Caco-2 (cell line): ENCODE data around the gene PRR18. TPM values are rescaled to one million over a fixed set of nuclear protein-coding genes. Genes with fewer than 3 reads are reported as not detected.

Source experiments
- BruUV-seq: library from RNA; stranded (reverse); fragments of 400-500 nt; replicated peaks from 2 replicates; lab custom pipeline; 2021; lab: Mats Ljungman, UMichigan
- CTCF ChIA-PET: fragments of 300-600 bp; sonication (Branson Sonifier 250); formaldehyde crosslinking; loops from one replicate; lab custom pipeline; 2022; ENCODE audit warnings: antibody characterized with exemption; lab: Charles Lee
- POLR2A ChIA-PET: fragments of 300-600 bp; sonication (Branson Sonifier 250); formaldehyde crosslinking; loops from one replicate; lab custom pipeline; 2022; ENCODE audit warnings: antibody characterized with exemption; lab: Charles Lee
- DNase-seq, 2 experiments: peaks; one replicate each; pipeline versions ENCODE4 v3.0.0 to v3.0.0-alpha.2; 2020 to 2022
- H3K27me3 ChIP-seq: replicated peaks from 2 replicates; pipeline ENCODE4 v1.6.0; 2011; ENCODE audit warnings: low read length; ENCODE audit not compliant: control insufficient read depth, insufficient read depth
- H3K36me3 ChIP-seq: 2 replicates; pipeline ENCODE4 v1.5.1; 2011; ENCODE audit warnings: low read length; ENCODE audit not compliant: control insufficient read depth, insufficient read depth
- H3K4me1 ChIP-seq: fragments of 250-450 bp; sonication (Bioruptor Pico); 2 replicates; pipeline ENCODE4 v1.5.1; 2020; ENCODE audit warnings: mild to moderate bottlenecking
- H3K4me3 ChIP-seq: 2 replicates; pipeline ENCODE4 v1.5.1; 2011; ENCODE audit warnings: low read depth, mild to moderate bottlenecking, control low read depth, low read length
- H3K9me3 ChIP-seq: fragments of 250-450 bp; sonication (Bioruptor Pico); 2 replicates; pipeline ENCODE4 v1.5.1; 2020; ENCODE audit warnings: mild to moderate bottlenecking, moderate library complexity
- H3K27ac Mint-ChIP-seq: one replicate; pipeline ENCODE4 v1.8.0; 2022; ENCODE audit warnings: mixed read lengths; ENCODE audit not compliant: unreplicated experiment
- H3K27me3 Mint-ChIP-seq: one replicate; pipeline ENCODE4 v1.8.0; 2022; ENCODE audit warnings: mixed read lengths; ENCODE audit not compliant: insufficient read depth, unreplicated experiment
- H3K36me3 Mint-ChIP-seq: one replicate; pipeline ENCODE4 v1.8.0; 2022; ENCODE audit warnings: mild to moderate bottlenecking, mixed read lengths; ENCODE audit not compliant: insufficient read depth, unreplicated experiment
- H3K4me1 Mint-ChIP-seq: one replicate; pipeline ENCODE4 v1.8.0; 2022; ENCODE audit warnings: low read depth, mixed read lengths; ENCODE audit not compliant: unreplicated experiment
- H3K4me3 Mint-ChIP-seq: one replicate; pipeline ENCODE4 v1.8.0; 2022; ENCODE audit warnings: mild to moderate bottlenecking, moderate library complexity, mixed read lengths; ENCODE audit not compliant: unreplicated experiment
- H3K9me3 Mint-ChIP-seq: one replicate; pipeline ENCODE4 v1.8.0; 2022; ENCODE audit warnings: mixed read lengths; ENCODE audit not compliant: unreplicated experiment
- intact Hi-C: fragments of 100-400 bp; cut with micrococcal nuclease; formaldehyde crosslinking; loops from one replicate; pipeline ENCODE4 v1.10.0; 2022; ENCODE audit not compliant: unreplicated experiment
- total RNA-seq: library from RNA; stranded (reverse); gene quantifications from 2 replicates; pipeline ENCODE4 v1.2.3, GENCODE V29; 2022
- TF ChIP-seq, protein P1 (sequence below), 2 experiments: fragments of 200-600 bp in 1 of 2; IDR thresholded peaks; 1 replicate in 1 of 2; 2 replicates in 1 of 2; pipeline versions ENCODE4 v1.5.1 to v1.8.0; 2011 to 2022; ENCODE audit warnings: antibody characterized with exemption in 1 of 2, control low read depth in 1 of 2, inconsistent platforms in 1 of 2, low read depth in 1 of 2, low read length in 1 of 2, mild to moderate bottlenecking in 1 of 2, moderate library complexity in 1 of 2; ENCODE audit not compliant: insufficient read depth in 1 of 2, severe bottlenecking in 1 of 2, unreplicated experiment in 1 of 2

The PRR18 gene
- total RNA-seq, 1 experiment from 2014 or later: 0.95 TPM

DNA sequence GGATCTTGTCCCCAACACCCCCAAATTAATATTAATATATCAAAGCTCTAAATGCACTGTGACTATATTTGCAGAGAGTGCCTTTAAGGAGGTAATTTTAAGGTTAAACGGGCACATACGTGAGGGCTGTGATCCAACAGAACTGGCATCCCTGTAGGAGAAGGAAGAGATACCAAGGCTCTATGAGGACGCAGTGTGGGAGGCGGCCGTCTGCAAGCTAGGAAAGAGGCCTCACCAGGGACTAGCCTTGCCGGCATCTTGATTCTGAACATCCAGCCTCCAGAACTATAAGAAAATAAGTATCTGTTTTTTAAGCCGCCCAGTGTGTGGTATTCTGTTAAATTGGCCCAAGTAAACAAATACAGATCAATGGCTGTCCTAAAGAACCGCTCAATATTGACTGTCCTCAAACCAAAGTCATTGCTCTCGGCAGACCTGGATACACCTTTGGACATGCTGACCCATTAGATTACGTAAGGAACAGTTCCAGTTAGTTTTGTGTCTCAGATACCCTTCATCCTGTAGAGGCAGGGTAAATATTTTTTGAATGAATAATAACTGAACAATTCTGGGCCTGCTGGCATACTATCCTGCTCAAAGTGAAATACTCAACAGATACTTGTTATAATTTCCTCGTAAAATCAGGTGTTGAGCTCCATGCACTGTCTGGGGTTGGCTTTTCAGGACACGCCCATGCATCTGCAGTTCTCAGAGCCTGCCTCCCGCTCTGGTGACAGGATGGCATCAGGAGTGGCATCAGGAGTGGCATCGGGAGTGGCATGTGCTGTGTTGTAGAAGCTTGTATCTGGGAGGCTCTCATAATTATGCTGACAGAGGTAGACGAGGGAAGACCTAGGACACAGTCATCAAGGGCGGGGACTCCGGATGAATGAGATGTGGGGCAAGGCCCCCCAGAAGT lies 6.3 kb downstream of the PRR18 start:
- H3K36me3 Mint-ChIP-seq: no peaks in the 10 kb centered on the region
- intact Hi-C loops: no loop called here
- no TSS peak for BruUV-seq
- Histone ChIP-seq H3K27me3 (no peaks in the 10 kb centered on the region), H3K36me3 (no peaks in the 10 kb centered on the region), H3K4me3 (no peak overlapping the region), H3K9me3 (no peaks in the 10 kb centered on the region), H3K4me1 (no peaks in the 10 kb centered on the region)
- TF ChIP-seq, protein P1, sequence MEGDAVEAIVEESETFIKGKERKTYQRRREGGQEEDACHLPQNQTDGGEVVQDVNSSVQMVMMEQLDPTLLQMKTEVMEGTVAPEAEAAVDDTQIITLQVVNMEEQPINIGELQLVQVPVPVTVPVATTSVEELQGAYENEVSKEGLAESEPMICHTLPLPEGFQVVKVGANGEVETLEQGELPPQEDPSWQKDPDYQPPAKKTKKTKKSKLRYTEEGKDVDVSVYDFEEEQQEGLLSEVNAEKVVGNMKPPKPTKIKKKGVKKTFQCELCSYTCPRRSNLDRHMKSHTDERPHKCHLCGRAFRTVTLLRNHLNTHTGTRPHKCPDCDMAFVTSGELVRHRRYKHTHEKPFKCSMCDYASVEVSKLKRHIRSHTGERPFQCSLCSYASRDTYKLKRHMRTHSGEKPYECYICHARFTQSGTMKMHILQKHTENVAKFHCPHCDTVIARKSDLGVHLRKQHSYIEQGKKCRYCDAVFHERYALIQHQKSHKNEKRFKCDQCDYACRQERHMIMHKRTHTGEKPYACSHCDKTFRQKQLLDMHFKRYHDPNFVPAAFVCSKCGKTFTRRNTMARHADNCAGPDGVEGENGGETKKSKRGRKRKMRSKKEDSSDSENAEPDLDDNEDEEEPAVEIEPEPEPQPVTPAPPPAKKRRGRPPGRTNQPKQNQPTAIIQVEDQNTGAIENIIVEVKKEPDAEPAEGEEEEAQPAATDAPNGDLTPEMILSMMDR (IDR thresholded peaks at IDR 0.05; ENCODE audit: insufficient read depth in 1 of 2, low read depth in 1 of 2, low read length in 1 of 2, severe bottlenecking in 1 of 2, unreplicated experiment in 1 of 2): no peak
- ChIA-PET POLR2A (no interaction called here), CTCF (interaction anchor here (0.6 kb wide), 1 partner anchor 233 kb away, joined by 3 read pairs; no protein-coding TSS in a partner anchor)
- no peaks in the 10 kb centered on the region for H3K4me1 Mint-ChIP-seq
- no peak for DNase-seq
- H3K4me3 Mint-ChIP-seq: no peak overlapping the region
- H3K27ac Mint-ChIP-seq: no peak overlapping the region
- H3K27me3 Mint-ChIP-seq: peaks cover under 1% of the 10 kb centered on the region
- H3K9me3 Mint-ChIP-seq: no peaks in the 10 kb centered on the region

DNA sequence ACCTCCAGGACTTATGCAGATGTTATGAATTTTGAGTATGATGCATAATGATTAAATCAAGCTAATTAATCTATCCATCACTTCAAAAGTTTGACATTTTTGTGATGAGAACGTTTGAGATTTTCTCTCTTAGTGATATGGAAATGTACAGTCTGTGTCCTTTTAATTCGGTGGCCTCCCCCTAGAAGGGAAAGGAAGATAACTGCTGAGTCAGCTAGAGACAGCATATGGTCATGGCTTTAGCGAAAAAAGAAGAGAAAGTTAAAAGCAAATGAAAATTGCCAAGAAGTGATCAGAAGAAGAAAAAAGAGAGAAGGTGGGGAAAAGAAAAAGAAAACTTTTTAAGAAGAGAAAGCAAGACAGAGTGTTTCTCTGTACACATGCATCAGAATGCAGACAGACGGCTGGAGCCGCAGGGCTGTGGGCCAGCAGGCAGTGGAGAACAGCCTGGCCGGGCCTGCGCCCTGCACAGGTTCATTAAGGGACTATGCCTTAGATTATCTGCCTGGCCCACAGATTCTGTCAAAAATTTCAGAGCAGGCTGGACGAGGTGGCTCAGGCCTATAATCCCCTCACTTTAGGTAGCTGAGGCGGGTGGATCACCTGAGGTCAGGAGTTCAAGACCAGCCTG lies 7.7 kb downstream of the PRR18 start:
- Mint-ChIP-seq H3K9me3 (no peaks in the 10 kb centered on the region), H3K4me3 (no peak overlapping the region), H3K36me3 (no peaks in the 10 kb centered on the region), H3K27me3 (peaks cover 3% of the 10 kb centered on the region), H3K27ac (no peak overlapping the region), H3K4me1 (no peaks in the 10 kb centered on the region)
- no peaks in the 10 kb centered on the region for H3K4me1 ChIP-seq
- intact Hi-C loops: no loop called here
- H3K27me3 ChIP-seq: no peaks in the 10 kb centered on the region
- TF ChIP-seq, protein P1 (IDR thresholded peaks at IDR 0.05; ENCODE audit: insufficient read depth in 1 of 2, low read depth in 1 of 2, low read length in 1 of 2, severe bottlenecking in 1 of 2, unreplicated experiment in 1 of 2): no peak
- no peak overlapping the region for H3K4me3 ChIP-seq
- no TSS peak for BruUV-seq
- DNase-seq: no peak
- H3K9me3 ChIP-seq: 0 out of 2 replicates have a peak, but pooled peaks cover 3% of the 10 kb centered on the region
- H3K36me3 ChIP-seq: no peaks in the 10 kb centered on the region
- ChIA-PET POLR2A (no interaction called here), CTCF (no interaction called here)

DNA sequence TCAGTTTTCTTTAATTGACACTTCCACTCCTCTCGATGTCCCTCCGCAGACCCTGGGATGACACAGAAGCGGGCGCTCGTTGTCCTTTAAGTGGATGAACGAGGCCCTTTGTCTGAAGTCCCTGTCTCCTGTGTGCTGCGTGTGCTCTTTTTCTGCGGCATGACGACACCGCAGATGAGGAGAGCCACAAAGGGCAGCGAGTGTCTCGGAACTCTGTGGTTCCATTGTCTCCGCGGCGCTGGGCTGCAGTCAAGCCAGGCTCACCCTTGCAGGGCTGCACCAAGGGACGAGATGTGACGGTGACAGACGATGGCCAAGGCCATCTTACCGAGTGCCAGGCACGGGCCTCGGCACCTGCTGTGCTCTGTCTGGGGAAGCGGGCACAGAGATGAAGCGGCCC lies 10.6 kb downstream of the PRR18 start:
- Histone ChIP-seq H3K36me3 (no peaks in the 10 kb centered on the region), H3K4me3 (no peak overlapping the region), H3K4me1 (no peaks in the 10 kb centered on the region), H3K27me3 (no peaks in the 10 kb centered on the region), H3K9me3 (0 out of 2 replicates have a peak, but pooled peaks cover 3% of the 10 kb centered on the region)
- H3K27me3 Mint-ChIP-seq: peaks cover 7% of the 10 kb centered on the region
- ChIA-PET CTCF (no interaction called here), POLR2A (no interaction called here)
- TF ChIP-seq, protein P1 (IDR thresholded peaks at IDR 0.05; ENCODE audit: insufficient read depth in 1 of 2, low read depth in 1 of 2, low read length in 1 of 2, severe bottlenecking in 1 of 2, unreplicated experiment in 1 of 2): no peak
- no peaks in the 10 kb centered on the region for H3K9me3 Mint-ChIP-seq
- H3K36me3 Mint-ChIP-seq: no peaks in the 10 kb centered on the region
- H3K4me3 Mint-ChIP-seq: no peak overlapping the region
- H3K27ac Mint-ChIP-seq: no peak overlapping the region
- BruUV-seq: no TSS peak
- no peaks in the 10 kb centered on the region for H3K4me1 Mint-ChIP-seq
- intact Hi-C loops: no loop called here
- no peak for DNase-seq
